Parathyroid adenoma (tissue), 2 donors: ENCODE measurements around the gene MSL3.

Experiments used
- H2AFZ ChIP-seq: fragments of 300-600 bp; sonication (generic); one replicate; pipeline ENCODE4 v1.7.0; 2017; ENCODE audit warnings: antibody characterized with exemption, mild to moderate bottlenecking
- H3K27ac ChIP-seq: fragments of 300-600 bp; sonication (generic); one replicate; pipeline ENCODE4 v1.7.0; 2017
- H3K27me3 ChIP-seq: fragments of 300-600 bp; sonication (generic); one replicate; pipeline ENCODE4 v1.7.0; 2017; ENCODE audit warnings: low read length; ENCODE audit not compliant: control insufficient read depth, insufficient read depth
- H3K36me3 ChIP-seq: fragments of 300-600 bp; sonication (generic); one replicate; pipeline ENCODE4 v1.7.0; 2017; ENCODE audit warnings: low read length; ENCODE audit not compliant: control insufficient read depth, insufficient read depth
- H3K4me1 ChIP-seq: fragments of 300-600 bp; sonication (generic); one replicate; pipeline ENCODE4 v1.7.0; 2017; ENCODE audit warnings: control low read depth
- H3K4me2 ChIP-seq: fragments of 300-600 bp; sonication (generic); one replicate; pipeline ENCODE4 v1.7.0; 2017; ENCODE audit warnings: low read length
- H3K4me3 ChIP-seq: fragments of 300-600 bp; sonication (generic); one replicate; pipeline ENCODE4 v1.7.0; 2017; ENCODE audit warnings: low read depth, low read length
- H3K79me2 ChIP-seq: fragments of 300-600 bp; sonication (generic); one replicate; pipeline ENCODE4 v1.7.0; 2017; ENCODE audit warnings: control low read depth
- H3K9ac ChIP-seq: fragments of 300-600 bp; sonication (generic); one replicate; pipeline ENCODE4 v1.7.0; 2017; ENCODE audit warnings: mild to moderate bottlenecking
- H3K9me3 ChIP-seq: fragments of 300-600 bp; sonication (generic); one replicate; pipeline ENCODE4 v1.7.0; 2017; ENCODE audit warnings: low read length; ENCODE audit not compliant: control insufficient read depth
- TF ChIP-seq, protein P1 (sequence below): fragments of 300-600 bp; sonication (generic); IDR thresholded peaks from one replicate; pipeline ENCODE4 v1.7.0; 2017; ENCODE audit warnings: antibody characterized with exemption, mild to moderate bottlenecking
- donor health status: primary hyperparathyroidism.

The MSL3 gene

DNA sequence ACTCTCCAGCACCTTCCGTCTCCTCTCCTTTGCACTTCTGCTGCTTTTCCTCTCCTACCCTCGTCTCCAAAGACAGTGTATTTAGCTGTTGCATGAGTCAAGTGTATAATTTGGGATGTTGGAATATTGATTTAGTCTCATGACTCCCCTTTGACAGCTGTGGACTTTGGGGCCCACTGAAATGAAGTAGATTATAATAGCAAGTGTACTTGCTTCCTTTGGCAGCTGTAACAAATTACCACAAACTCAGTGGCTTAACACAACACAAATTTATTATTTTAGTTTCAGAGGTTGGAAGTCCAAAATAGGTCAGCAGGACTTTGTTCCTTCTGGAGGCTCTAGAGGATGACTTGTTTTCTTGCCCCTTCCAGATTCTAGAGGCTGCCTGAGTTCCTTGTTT lies 29.5 kb upstream of the MSL3 start:
- no peak overlapping the region for H3K4me2 ChIP-seq
- H3K27ac ChIP-seq = no peak overlapping the region
- no peaks in the 10 kb centered on the region for H3K9me3 ChIP-seq
- no peak overlapping the region for H3K9ac ChIP-seq
- H3K36me3 ChIP-seq = no peaks in the 10 kb centered on the region
- no peaks in the 10 kb centered on the region for H3K79me2 ChIP-seq
- no peaks in the 10 kb centered on the region for H3K4me1 ChIP-seq
- TF ChIP-seq, protein P1, sequence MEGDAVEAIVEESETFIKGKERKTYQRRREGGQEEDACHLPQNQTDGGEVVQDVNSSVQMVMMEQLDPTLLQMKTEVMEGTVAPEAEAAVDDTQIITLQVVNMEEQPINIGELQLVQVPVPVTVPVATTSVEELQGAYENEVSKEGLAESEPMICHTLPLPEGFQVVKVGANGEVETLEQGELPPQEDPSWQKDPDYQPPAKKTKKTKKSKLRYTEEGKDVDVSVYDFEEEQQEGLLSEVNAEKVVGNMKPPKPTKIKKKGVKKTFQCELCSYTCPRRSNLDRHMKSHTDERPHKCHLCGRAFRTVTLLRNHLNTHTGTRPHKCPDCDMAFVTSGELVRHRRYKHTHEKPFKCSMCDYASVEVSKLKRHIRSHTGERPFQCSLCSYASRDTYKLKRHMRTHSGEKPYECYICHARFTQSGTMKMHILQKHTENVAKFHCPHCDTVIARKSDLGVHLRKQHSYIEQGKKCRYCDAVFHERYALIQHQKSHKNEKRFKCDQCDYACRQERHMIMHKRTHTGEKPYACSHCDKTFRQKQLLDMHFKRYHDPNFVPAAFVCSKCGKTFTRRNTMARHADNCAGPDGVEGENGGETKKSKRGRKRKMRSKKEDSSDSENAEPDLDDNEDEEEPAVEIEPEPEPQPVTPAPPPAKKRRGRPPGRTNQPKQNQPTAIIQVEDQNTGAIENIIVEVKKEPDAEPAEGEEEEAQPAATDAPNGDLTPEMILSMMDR = no peak
- no peaks in the 10 kb centered on the region for H3K27me3 ChIP-seq
- H3K4me3 ChIP-seq = no peak overlapping the region
- H2AFZ ChIP-seq = no peak overlapping the region

DNA sequence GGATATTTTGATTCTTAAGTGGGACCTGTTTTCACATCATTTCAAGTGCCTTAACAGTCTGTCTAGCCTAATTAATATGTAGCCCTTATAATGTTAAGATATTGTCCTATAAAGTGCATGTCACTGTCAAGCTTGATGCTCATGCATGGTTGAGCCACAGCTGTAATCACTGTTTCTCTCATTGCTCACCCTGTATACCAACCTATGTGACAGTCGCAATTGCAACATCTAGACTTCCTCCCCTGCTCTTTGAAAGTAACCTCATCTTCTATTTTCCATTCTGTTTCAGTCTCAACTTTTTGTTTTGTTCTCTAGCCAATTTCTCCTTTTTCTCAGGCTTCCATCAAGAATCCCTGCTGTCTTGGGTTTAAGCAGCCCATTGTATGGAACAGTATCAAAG lies 24.4 kb upstream of the MSL3 start:
- no peak overlapping the region for H3K27ac ChIP-seq
- H3K9ac ChIP-seq = no peak overlapping the region
- H3K9me3 ChIP-seq = no peaks in the 10 kb centered on the region
- H3K4me1 ChIP-seq = no peaks in the 10 kb centered on the region
- H3K79me2 ChIP-seq = no peaks in the 10 kb centered on the region
- no peaks in the 10 kb centered on the region for H3K36me3 ChIP-seq
- no peak overlapping the region for H2AFZ ChIP-seq
- no peak overlapping the region for H3K4me3 ChIP-seq
- H3K27me3 ChIP-seq = no peaks in the 10 kb centered on the region
- no peak overlapping the region for H3K4me2 ChIP-seq
- TF ChIP-seq, protein P1 = no peak

DNA sequence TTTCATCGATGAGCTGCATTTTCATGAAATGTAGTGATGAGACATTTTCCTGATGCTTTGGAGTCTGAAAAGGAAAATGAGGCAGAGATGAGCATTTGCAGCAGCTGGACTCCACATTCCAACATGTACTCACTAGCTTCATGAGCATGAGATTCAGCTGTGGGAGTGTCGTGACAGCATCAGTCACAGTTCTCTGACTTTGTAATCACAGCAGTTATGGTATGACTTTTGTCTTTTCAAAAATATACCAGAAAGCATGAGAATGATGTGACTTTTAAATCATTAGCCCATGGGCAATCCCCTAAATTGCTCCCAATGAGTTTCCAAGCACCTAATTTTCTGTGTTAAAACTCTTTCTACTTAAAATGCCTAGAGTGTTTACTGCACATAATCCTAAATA lies 18.3 kb upstream of the MSL3 start:
- no peak overlapping the region for H2AFZ ChIP-seq
- H3K27me3 ChIP-seq = no peaks in the 10 kb centered on the region
- no peaks in the 10 kb centered on the region for H3K9me3 ChIP-seq
- H3K36me3 ChIP-seq = no peaks in the 10 kb centered on the region
- no peak overlapping the region for H3K4me3 ChIP-seq
- no peaks in the 10 kb centered on the region for H3K4me1 ChIP-seq
- H3K9ac ChIP-seq = no peak overlapping the region
- H3K79me2 ChIP-seq = no peaks in the 10 kb centered on the region
- no peak overlapping the region for H3K4me2 ChIP-seq
- no peak overlapping the region for H3K27ac ChIP-seq
- TF ChIP-seq, protein P1 = no peak

DNA sequence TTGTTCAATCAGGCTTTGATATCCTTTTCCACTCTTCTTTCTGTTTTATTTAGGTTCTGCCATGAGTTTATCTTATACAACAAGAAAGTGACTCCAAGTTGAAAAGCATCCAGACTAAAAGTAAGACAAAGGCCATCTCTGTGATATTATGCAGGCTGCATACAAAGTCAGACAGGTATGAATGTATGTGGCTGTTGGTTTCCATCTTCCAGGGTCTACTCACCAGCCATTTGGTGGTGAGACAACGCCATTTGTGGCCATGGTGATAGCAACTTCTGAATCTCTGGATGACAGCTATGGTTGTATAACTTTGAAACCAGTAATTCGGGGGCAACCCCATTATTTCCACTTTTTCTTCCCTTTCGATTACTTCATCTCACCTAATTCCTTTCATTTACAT lies 17.2 kb upstream of the MSL3 start:
- no peaks in the 10 kb centered on the region for H3K79me2 ChIP-seq
- no peak overlapping the region for H3K9ac ChIP-seq
- no peak overlapping the region for H3K4me2 ChIP-seq
- H3K4me3 ChIP-seq = no peak overlapping the region
- no peaks in the 10 kb centered on the region for H3K4me1 ChIP-seq
- no peak overlapping the region for H3K27ac ChIP-seq
- TF ChIP-seq, protein P1 = no peak
- no peak overlapping the region for H2AFZ ChIP-seq
- H3K27me3 ChIP-seq = no peaks in the 10 kb centered on the region
- H3K9me3 ChIP-seq = no peaks in the 10 kb centered on the region
- H3K36me3 ChIP-seq = no peaks in the 10 kb centered on the region

DNA sequence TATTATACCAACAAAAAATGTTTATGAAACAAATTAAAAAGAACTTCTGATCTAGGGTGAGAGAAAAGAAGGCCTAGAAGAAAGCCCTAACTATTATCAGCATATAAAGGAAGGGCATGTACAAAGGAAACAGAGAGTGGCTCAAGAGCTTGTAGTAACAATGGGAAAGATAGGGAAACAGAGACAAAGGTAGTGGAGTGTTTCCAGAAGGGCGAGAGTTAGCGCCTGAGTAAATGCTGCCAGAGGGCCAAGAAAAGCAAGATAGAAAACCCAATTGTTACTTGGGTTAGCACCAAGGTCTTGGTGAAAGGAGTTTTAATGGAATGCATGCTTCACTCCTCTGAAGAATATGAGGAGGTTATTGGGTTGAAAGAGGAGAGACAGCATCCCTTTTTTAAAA lies 16.5 kb upstream of the MSL3 start:
- Histone ChIP-seq H3K4me2 (no peak overlapping the region), H3K4me3 (no peak overlapping the region), H3K9ac (no peak overlapping the region), H3K9me3 (no peaks in the 10 kb centered on the region), H2AFZ (no peak overlapping the region), H3K27ac (no peak overlapping the region), H3K4me1 (no peaks in the 10 kb centered on the region), H3K36me3 (no peaks in the 10 kb centered on the region), H3K27me3 (no peaks in the 10 kb centered on the region), H3K79me2 (no peaks in the 10 kb centered on the region)
- TF ChIP-seq, protein P1 = no peak
